CD4-positive, alpha-beta T cell treated with Interleukin-4 for 1 hour (primary cell): ENCODE measurements around the gene GOLGA8J.
"Not testable (repeated sequence)": the region's sequence is repeated elsewhere in the genome, so short reads cannot be mapped to it uniquely, and the experiment has no call there.

Experiments used
- DNase-seq, 2 donors: peaks; one replicate each; pipeline ENCODE4 v3.0.0-alpha.2; 2020 to 2022

Gene GOLGA8J

DNA sequence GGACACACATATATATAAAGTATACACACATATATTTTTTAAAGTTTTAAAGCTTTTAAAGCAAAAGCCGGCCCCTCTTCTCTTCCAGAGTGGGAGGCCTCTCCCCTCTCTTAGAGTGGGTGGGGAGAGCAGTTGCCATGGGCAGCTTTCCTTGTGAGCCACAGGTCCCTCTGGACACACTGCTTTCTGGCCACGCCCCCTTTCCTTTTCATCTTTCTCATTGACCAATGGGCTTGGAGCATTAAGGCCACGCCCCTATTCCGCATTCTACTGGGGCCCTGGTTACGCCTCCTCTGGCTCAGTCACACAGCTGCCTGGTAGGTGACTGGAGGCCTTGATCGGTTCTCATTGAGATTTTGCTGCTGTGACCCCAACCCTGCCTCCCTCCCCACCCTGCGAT, at the start of gene GOLGA8J:
Gene GOLGA8J (plus strand): TSS at position 301 of the 400 bp plus-strand sequence. CDS start 98 bp downstream, at position 399.
- not testable (repeated sequence) for DNase-seq

DNA sequence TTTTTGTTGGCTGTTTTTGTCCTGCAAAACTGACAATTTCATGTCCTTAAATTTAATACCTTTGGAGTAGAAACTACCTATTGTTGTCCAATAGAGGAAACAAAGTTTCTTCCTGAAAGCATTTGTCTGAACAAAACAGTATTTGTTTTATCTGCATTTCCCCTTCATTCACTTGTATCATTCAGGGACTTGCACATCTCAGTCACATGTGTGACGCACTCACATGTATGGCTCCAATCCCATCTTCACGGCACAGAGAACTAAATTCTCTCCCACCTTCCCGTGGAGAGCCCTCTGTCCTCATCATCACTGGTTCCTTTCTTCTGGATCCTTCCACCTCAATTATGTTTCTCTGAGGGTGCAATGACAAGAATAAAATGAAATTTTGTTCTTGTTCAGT, 49.5 kb upstream of the GOLGA8J start:
- no peak for DNase-seq

DNA sequence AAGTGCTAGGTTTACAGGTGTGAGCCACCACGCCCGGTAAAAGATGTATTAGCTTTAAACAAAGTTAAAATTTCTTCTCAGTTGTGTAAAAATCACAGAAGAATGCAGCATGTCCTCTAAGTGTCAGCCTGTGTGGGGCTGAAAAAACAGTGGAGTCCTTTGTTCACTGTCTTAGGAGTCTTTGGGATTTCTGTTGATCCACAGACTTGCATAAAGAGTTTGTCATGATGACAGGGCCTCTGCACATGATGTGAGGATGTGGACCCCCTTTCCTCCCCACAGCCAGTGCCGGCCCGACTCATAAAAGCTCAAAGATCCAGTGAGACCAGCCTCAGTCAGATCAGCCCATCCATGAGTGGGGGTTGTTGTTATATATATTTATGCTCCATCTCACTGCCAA, 49.0 kb upstream of the GOLGA8J start:
- no peak for DNase-seq

- DNase-seq, result no peak
Measured at GRCh38 chr15:30036036-30036703, 46.6 kb upstream of the GOLGA8J start.

DNA sequence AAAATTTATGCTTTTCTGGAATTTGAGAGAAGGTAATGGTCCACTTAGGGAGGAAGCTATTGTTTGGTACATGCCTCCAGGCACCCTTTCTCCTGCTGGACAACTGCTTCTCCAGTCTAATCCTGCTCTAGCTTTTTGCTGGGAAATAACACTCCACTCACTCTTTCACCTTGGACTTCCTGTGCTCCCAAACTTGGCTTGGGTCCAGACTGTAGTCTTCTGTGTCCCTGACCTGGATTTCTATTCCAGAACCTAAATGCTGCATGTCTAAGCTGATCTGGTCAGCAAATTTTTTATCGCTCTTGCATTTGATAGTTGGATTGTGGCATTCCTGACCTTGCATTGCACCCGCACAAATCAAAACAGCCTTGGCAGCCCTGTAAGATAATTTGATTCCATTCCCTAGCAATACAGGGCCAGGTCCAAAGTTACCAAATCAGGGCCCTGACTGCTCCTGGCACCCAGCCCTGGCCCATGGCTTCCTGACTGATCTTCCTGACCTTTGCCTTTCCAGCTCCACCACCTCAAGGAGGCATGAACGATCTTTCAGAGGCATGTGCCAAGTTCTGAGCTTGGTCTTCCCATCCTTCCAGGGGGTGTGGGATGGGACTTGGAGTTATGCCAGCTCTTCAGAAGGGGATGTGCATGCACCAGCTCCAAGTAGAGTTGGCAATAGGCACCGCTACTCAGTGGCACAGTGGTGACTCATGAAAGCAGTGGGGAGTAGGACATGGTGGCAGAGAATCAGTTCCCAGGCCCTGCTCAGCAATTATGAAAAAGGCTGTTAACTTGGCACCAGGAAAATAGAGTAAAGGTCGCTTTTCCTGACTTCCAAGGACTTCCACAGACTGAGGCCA, 43.9 kb upstream of the GOLGA8J start:
- no peak for DNase-seq

DNA sequence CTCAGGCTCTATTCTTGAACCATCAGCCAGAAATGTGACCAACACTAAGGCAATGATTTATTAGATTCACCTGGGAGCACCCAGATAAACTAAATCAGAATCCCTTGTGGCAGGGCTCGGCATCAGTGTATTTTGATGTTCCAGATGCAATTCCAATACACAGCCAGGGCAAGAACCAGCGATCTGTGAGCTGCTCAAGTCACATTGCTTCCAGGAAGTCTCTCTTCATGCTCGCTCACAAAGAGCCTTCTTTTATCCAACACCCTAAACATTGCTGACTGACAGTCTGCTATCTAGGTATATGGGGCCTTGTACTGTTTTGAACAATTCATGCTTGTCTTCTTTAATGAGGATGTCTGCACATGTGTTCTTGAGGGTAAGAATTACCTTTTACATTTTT, 40.9 kb upstream of the GOLGA8J start:
- DNase-seq, result no peak

DNA sequence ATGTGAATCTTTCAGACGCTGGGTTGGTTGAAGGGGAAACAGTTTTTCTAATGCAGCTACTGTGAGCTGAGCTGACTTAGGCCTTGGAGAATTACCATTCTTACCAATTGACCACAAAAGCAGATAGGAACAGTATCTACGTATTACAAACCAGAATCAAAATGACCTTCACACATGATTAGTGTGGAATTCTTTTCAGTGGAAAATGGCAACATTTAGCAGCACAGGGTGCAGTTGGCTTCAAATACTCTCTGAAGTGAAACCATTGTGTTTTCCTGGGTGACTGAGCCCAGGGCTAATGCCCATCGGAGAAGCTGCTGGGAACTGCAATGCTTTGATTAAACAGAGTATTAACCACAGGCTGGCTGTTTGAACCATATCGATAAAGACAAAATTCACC, 40.2 kb upstream of the GOLGA8J start:
- DNase-seq, result no peak

DNA sequence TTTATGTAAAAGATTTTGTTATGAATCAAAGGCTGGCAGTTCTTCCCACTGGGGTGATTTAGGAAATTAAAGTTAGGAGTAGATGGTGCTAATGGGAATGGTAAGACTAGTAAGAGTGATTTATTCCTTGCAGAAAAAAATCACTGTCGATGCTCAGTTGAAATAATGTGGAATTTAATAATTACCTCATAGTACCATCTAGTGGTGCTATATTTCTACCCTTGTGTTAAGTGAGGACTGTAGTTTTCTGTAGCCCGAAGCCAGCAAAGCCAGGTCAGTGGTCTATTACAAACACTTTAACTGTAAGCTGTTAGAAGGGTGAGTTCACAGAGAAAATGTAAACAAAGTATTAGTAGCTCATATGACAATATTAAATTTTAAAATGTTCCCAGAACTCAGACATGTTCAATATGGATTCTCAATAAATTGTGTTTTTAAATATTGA, 39.5 kb upstream of the GOLGA8J start:
- DNase-seq, result no peak

DNA sequence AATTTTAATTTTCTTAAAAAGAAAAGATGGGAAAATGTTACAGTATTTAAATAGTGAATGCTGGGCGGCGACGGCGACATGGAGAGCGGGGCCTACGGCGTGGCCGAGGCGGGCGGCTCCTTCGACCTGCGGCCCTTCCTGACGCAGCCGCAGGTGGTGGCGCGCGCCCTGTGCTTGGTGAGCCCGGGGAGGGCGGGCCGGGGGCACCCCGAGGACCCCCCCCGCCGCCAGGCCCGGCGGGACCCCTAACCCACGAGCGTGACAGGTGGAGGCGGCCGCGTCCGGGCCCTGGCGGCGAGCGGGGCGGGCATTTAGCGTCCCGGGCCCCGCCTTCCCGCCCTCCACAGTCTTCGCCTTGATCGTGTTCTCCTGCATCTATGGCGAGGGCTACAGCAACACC, 38.4 kb upstream of the GOLGA8J start:
- DNase-seq, result no peak

- DNase-seq, result not testable (repeated sequence)
Measured at GRCh38 chr15:30044826-30045225, 37.9 kb upstream of the GOLGA8J start.

DNA sequence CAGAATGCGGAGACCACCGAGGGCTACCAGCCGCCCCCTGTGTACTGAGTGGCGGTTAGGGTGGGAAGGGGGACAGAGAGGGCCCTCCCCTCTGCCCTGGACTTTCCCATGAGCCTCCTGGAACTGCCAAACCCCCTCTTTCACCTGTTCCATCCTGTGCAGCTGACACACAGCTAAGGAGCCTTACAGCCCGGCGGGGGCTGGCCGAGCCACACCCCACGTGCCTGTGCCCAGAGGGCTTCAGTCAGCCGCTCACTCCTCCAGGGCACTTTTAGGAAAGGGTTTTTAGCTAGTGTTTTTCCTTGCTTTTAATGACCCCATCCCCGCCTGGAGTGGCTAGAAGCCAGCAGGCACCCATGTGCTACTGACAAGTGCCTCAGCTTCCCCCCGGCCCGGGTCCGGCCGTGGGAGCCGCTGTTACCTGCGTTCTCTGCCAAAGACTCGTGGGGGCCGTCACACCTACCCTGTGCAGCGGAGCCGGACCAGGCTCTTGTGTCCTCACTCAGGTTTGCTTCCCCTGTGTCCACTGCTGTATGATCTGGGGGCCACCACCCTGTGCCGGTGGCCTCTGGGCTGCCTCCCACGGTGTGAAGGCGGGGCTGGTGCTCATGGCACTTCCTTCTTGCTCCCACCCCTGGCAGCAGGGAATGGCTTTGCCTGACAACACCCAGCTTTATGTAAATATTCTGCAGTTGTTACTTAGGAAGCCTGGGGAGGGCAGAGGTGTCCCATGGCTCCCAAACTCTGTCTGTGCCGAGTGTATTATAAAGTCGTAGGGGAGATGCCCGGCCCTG, 37.3 kb upstream of the GOLGA8J start:
- DNase-seq, result not testable (repeated sequence)

DNA sequence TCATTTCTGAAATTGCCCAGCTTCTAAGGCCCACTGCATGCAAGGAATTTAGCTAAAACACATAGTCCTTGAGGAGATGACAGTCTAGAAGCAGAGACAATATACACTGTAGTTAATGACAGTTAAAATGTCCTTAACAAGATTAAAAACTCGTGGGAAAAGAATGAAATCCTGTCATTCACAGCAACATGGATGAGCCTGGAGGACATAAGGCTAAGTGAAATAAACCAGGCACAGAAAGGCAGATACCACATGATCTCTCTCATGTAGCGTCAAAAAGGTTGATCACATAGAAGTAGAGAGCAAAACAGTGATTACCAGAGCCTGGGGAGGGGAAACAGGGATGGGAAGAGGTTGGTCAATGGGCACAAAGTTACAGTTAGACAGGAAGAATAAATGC, 36.3 kb upstream of the GOLGA8J start:
- DNase-seq, result no peak

DNA sequence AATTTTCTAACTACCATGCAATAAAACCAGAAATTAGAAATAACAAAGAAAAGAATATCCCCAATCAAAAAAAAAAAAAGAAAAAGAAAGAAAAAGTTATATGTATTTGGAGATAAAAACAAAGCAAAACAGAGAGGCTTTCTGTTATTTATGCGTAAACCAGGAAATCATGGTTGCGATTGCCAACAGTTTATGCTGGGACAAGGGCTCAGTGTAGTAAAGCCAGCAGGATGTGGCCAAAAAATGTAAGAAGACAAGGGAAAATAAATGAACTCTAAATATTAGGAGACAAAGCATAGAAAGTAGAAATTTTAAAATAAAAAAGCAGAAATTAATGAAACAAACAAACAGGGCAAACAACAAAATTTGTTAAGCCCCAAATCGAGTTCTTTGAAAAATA, 27.2 kb upstream of the GOLGA8J start:
- DNase-seq, result no peak

DNA sequence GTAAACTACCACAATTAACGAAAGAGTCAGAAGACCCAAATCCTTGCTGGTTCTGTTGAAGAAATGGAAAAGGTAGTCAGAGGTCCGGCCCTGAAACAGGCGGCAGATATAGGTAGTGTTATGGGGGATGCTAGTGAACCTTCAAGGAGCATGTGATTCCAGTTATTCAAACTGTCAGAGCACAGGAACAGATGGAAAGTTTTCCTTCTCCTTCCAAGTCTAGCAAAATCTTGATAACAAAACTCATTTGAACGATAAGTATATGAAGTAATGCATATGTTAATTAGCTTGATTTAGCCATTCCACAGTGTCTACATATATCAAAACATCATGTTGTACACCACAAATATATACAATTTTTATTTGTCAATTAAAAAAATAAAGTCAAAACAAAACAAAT, 26.6 kb upstream of the GOLGA8J start:
- no peak for DNase-seq

DNA sequence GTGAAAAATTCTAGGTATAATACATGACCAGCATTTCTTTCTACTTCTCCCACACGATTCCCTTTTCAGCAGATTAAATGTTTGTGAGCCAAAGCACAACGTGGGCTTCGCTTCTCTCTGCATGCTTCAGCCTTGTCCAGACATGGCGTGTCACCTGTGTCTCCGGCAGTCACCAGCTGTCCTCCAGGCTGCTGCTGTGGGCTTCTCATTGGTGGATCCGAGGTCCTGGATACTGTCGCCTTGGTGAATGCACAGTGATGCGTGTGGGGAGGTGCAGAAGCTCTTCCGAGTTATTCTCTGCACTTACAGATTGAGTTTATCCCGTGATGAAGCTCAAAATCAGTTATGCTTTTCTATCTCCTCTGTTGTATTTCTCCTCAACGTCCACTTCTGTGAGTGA, 23.0 kb upstream of the GOLGA8J start:
- DNase-seq, result no peak

- DNase-seq, result no peak
Measured at GRCh38 chr15:30062881-30063280, 19.9 kb upstream of the GOLGA8J start.

GRCh38 chr15:30063835-30064546, 18.8 kb upstream of the GOLGA8J start:
- DNase-seq, result no peak

DNA sequence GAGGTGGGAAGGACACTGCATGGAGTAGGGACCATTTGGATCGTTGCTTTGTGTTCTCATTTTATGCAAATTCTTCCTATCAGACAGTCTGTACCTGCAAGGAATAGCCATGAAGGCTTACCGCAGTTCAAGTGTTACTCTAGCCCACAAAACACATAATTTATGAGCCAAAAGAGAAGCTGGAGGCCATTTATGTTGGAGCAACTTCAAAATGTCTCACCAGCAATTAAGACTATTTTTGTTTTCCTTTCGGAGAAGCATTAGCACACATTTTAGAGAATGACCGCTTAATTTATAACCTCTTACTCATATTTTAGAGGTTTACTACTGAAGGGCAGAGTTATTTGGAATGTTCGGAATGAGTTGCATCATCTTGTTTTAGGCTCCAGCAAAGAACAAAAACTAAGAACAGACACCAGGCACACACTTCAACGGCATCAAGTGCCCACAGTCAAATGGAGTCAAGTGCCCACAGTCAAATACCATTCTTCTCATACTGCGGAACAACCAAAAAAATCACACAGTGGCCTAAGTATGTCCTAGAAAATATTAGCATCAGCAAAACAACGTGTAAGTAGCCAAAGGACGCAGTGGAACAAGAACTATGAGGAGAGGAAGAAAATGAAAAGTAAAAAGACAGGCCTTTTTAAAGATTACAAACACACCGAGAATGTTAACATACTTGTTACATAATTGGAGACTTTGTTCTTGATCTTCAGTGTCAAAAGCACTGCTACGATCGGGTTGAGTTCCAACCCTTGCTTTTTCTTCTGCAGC, 17.5 kb upstream of the GOLGA8J start:
- no peak for DNase-seq

DNA sequence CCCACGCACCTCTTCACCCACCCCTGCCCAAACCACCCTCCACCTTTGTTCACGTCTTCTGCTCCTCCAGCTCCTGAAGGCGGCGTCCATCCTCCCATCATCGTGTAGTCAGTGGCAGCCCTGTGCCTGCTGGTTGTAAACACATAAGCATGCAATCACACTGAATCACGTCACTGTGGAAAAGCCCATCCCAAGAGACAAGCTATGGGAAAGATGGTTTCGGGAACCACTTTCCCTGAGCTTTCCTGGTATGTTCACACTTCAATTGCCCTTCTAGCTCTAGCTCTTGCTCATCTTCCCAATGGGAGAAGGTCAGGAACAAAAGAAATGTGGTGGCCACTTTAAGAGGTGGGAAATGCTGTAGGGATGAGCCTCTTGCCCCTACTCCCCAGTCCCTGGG, 14.4 kb upstream of the GOLGA8J start:
- no peak for DNase-seq

GRCh38 chr15:30072630-30073029, 10.1 kb upstream of the GOLGA8J start:
- no peak for DNase-seq

DNA sequence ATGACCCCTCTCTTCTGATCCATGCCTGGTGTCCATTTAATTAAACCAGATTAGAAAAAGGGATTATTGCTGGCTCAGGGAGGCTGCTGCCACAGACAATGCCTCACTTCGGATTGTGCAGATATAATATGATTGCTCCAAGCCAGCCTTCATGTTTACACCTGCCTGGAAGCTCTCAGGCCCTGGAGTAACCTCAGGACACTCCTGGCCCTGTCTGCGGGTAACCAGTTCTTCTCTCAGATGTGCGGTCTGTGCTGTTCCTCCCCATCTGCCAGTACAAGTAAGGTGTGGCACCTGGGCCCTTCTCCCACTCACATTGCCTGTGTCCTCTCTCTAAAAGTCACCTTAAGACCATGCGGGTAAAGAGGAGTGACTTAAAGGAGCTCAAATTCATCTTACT, 8.8 kb upstream of the GOLGA8J start:
- DNase-seq, result no peak

DNA sequence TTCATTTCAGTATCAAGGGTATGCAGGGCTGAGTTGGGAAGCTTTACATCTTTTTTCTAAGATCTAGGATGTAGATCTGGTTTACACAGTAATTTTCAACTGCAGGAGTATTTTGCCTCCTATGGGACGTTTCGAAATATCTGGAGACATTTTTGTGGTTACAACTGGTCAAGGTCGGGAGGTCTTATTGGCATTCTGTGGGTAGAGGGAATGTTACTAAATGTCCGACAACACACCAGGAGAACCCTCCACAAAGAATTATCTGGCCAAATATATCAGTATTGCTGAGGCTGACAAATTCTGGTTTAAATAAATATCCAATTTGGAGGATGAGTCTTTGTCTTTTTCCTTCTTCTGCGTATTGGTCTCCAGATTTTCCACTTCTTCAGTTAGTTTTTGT, 1.9 kb upstream of the GOLGA8J start:
- DNase-seq, result not testable (repeated sequence)
